Measurements from ENCODE around the gene PARD3B. TPM values are rescaled to one million over a fixed set of nuclear protein-coding genes. Genes with fewer than 3 reads are reported as not detected.
A peak's percentile ranks its signal among the peaks of the same experiment; 100 is the strongest.

Gene PARD3B
- total RNA-seq, 2 experiments from 2014 or later, result 0.23 to 0.53 TPM

- H3K27ac Mint-ChIP-seq, result no peak overlapping the region
- no peak for DNase-seq
- no peaks in the 10 kb centered on the region for H3K27me3 Mint-ChIP-seq
- CTCF ChIA-PET, result no interaction called here
- peaks cover 8% of the 10 kb centered on the region for H3K36me3 Mint-ChIP-seq (ENCODE audit: low read depth)
- H3K4me1 Mint-ChIP-seq, result peaks cover 6% of the 10 kb centered on the region
- H3K4me3 Mint-ChIP-seq, result no peak overlapping the region
- H3K9me3 Mint-ChIP-seq, result peaks cover 11% of the 10 kb centered on the region
- POLR2A ChIA-PET, result no interaction called here
Observed at GRCh38 chr2:205011031-205011430, 465.8 kb downstream of the PARD3B start.

DNA sequence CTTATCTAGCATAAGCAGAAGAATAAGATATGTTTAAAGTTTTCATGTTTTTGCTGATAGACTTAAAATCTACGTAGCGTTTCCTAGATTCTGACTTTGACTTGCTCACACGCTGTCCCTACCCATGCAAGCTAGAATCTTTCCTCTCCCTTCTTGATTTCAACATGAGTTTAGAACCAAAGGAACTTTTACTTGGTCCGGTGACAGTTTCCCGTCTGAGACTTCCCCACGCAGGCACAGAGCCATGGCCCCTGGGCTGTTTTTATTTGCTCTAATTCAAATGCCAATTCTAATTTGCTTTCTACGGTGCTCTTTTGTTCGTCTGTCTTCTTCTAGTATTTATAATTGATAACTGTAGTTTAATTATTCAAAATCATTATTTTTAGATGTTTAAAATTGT lies 467.7 kb downstream of the PARD3B start:
- H3K36me3 Mint-ChIP-seq (ENCODE audit: low read depth), result no peaks in the 10 kb centered on the region
- DNase-seq, result no peak
- no peak overlapping the region for H3K27ac Mint-ChIP-seq
- H3K27me3 Mint-ChIP-seq, result no peaks in the 10 kb centered on the region
- POLR2A ChIA-PET, result no interaction called here
- H3K9me3 Mint-ChIP-seq, result peaks cover 2% of the 10 kb centered on the region
- H3K4me1 Mint-ChIP-seq, result peaks cover 6% of the 10 kb centered on the region
- no peak overlapping the region for H3K4me3 Mint-ChIP-seq
- CTCF ChIA-PET, result no interaction called here

GRCh38 chr2:205013586-205013985 lies 468.3 kb downstream of the PARD3B start:
- H3K4me3 Mint-ChIP-seq, result no peak overlapping the region
- ChIA-PET CTCF (no interaction called here), POLR2A (no interaction called here)
- no peak overlapping the region for H3K27ac Mint-ChIP-seq
- no peak for DNase-seq
- no peaks in the 10 kb centered on the region for H3K36me3 Mint-ChIP-seq (ENCODE audit: low read depth)
- H3K4me1 Mint-ChIP-seq, result peaks cover 6% of the 10 kb centered on the region
- peaks cover 2% of the 10 kb centered on the region for H3K9me3 Mint-ChIP-seq
- no peaks in the 10 kb centered on the region for H3K27me3 Mint-ChIP-seq

DNA sequence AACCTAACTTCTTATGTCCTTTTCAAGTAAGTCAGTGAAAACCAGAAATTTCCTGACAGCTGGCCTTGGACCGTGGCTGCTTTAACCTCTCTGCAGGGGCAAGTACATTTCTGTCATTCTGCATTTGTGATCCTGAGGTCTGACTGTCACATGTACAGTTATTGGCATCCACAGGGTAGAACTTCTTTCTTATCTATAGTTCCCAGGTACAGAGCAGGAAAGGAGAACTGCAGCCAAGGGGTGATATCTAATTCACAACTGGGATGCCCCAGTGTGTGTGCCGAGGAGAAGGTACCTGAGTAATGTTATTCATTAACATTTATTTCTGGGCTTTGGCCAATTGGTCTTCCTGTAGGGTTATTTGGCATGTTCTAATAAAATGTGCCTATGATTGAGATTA lies 468.9 kb downstream of the PARD3B start:
- ChIA-PET CTCF (no interaction called here), POLR2A (no interaction called here)
- no peak overlapping the region for H3K4me3 Mint-ChIP-seq
- H3K27ac Mint-ChIP-seq, result no peak overlapping the region
- no peaks in the 10 kb centered on the region for H3K36me3 Mint-ChIP-seq (ENCODE audit: low read depth)
- H3K4me1 Mint-ChIP-seq, result peaks cover 6% of the 10 kb centered on the region
- DNase-seq, result no peak
- no peaks in the 10 kb centered on the region for H3K27me3 Mint-ChIP-seq
- peaks cover 6% of the 10 kb centered on the region for H3K9me3 Mint-ChIP-seq

- H3K27ac Mint-ChIP-seq, result no peak overlapping the region
- H3K36me3 Mint-ChIP-seq (ENCODE audit: low read depth), result no peaks in the 10 kb centered on the region
- DNase-seq, result no peak
- H3K9me3 Mint-ChIP-seq, result peaks cover 10% of the 10 kb centered on the region
- CTCF ChIA-PET, result no interaction called here
- no peak overlapping the region for H3K4me3 Mint-ChIP-seq
- H3K27me3 Mint-ChIP-seq, result no peaks in the 10 kb centered on the region
- POLR2A ChIA-PET, result no interaction called here
- H3K4me1 Mint-ChIP-seq, result no peaks in the 10 kb centered on the region
Observed at GRCh38 chr2:205017381-205017780, 472.1 kb downstream of the PARD3B start.

DNA sequence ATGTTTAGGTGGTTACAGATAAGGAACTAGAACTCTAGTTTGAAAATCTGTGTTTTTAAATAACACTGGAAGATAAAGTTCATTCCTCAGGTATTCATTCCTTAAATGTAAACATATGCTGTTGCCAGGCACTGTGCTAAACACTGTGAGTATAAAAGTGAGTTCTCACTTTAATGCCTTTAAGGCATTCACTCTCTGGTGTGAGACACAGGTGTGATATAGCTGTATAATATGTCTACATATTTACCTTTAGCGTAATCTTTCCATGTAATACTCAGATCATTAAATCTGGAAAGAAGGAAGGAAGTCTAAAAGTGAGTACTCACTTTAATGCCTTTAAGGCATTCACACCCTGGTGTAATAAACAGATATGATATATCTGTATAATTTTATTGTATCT lies 472.6 kb downstream of the PARD3B start:
- H3K27me3 Mint-ChIP-seq, result no peaks in the 10 kb centered on the region
- peaks cover 10% of the 10 kb centered on the region for H3K9me3 Mint-ChIP-seq
- CTCF ChIA-PET, result no interaction called here
- H3K36me3 Mint-ChIP-seq (ENCODE audit: low read depth), result no peaks in the 10 kb centered on the region
- H3K4me3 Mint-ChIP-seq, result no peak overlapping the region
- POLR2A ChIA-PET, result no interaction called here
- no peak overlapping the region for H3K27ac Mint-ChIP-seq
- no peak for DNase-seq
- no peaks in the 10 kb centered on the region for H3K4me1 Mint-ChIP-seq

GRCh38 chr2:205020673-205021072 lies 475.4 kb downstream of the PARD3B start:
- Mint-ChIP-seq H3K36me3 (ENCODE audit: low read depth) (no peaks in the 10 kb centered on the region), H3K27me3 (no peaks in the 10 kb centered on the region), H3K9me3 (peaks cover 10% of the 10 kb centered on the region), H3K4me3 (no peak overlapping the region), H3K27ac (no peak overlapping the region), H3K4me1 (peaks cover 13% of the 10 kb centered on the region)
- ChIA-PET POLR2A (no interaction called here), CTCF (no interaction called here)
- DNase-seq, result no peak

- H3K36me3 Mint-ChIP-seq (ENCODE audit: low read depth), result peaks cover 3% of the 10 kb centered on the region
- no peaks in the 10 kb centered on the region for H3K27me3 Mint-ChIP-seq
- CTCF ChIA-PET, result no interaction called here
- no peak overlapping the region for H3K27ac Mint-ChIP-seq
- DNase-seq, result no peak
- H3K4me1 Mint-ChIP-seq, result peaks cover 20% of the 10 kb centered on the region
- H3K4me3 Mint-ChIP-seq, result no peak overlapping the region
- peaks cover 7% of the 10 kb centered on the region for H3K9me3 Mint-ChIP-seq
- POLR2A ChIA-PET, result no interaction called here
Observed at GRCh38 chr2:205022841-205023240, 477.6 kb downstream of the PARD3B start.

- Mint-ChIP-seq H3K4me3 (no peak overlapping the region), H3K27ac (peak overlapping the region; percentile 48), H3K9me3 (peaks cover 2% of the 10 kb centered on the region), H3K27me3 (no peaks in the 10 kb centered on the region), H3K4me1 (peaks cover 24% of the 10 kb centered on the region), H3K36me3 (ENCODE audit: low read depth) (peaks cover 3% of the 10 kb centered on the region)
- peak; percentile 54 for DNase-seq
- ChIA-PET POLR2A (no interaction called here), CTCF (no interaction called here)
Observed at GRCh38 chr2:205024822-205025518, 479.7 kb downstream of the PARD3B start.

- Mint-ChIP-seq H3K4me3 (peak overlapping the region; percentile 12), H3K9me3 (peaks cover under 1% of the 10 kb centered on the region), H3K36me3 (ENCODE audit: low read depth) (peaks cover 3% of the 10 kb centered on the region), H3K4me1 (peaks cover 24% of the 10 kb centered on the region), H3K27me3 (no peaks in the 10 kb centered on the region), H3K27ac (peak overlapping the region; percentile 48)
- DNase-seq, result no peak
- ChIA-PET CTCF (no interaction called here), POLR2A (no interaction called here)
Observed at GRCh38 chr2:205025580-205026240, 480.4 kb downstream of the PARD3B start.

DNA sequence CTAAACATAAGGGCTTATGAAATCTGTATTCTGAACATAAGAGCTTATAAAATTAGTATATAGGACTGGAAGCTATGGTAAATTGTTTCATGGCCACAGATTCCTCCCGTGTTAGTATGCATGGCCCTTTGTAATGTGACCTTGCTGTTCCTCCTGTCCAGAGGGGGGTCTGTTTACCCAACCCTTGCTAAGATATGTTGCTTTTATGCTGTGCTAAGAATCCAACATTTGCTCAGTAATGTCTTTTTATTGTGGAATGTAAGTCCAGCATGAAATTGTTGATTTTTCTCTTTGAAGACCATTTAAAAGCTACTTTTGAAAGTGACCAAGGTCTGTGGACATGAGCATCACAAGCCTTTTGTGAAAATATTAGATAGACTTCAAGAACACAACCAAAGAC lies 485.4 kb downstream of the PARD3B start:
- no peaks in the 10 kb centered on the region for H3K9me3 Mint-ChIP-seq
- no peaks in the 10 kb centered on the region for H3K27me3 Mint-ChIP-seq
- ChIA-PET CTCF (no interaction called here), POLR2A (no interaction called here)
- peaks cover 20% of the 10 kb centered on the region for H3K4me1 Mint-ChIP-seq
- no peak for DNase-seq
- H3K4me3 Mint-ChIP-seq, result no peak overlapping the region
- H3K36me3 Mint-ChIP-seq (ENCODE audit: low read depth), result peaks cover 3% of the 10 kb centered on the region
- H3K27ac Mint-ChIP-seq, result no peak overlapping the region

GRCh38 chr2:205032093-205032551 lies 486.8 kb downstream of the PARD3B start:
- Mint-ChIP-seq H3K36me3 (ENCODE audit: low read depth) (peaks cover 3% of the 10 kb centered on the region), H3K4me3 (no peak overlapping the region), H3K27me3 (no peaks in the 10 kb centered on the region), H3K9me3 (no peaks in the 10 kb centered on the region), H3K4me1 (peaks cover 13% of the 10 kb centered on the region), H3K27ac (no peak overlapping the region)
- POLR2A ChIA-PET, result no interaction called here
- CTCF ChIA-PET, result interaction anchor here (1.5 kb wide), 1 partner anchor 160 kb away, joined by 3 read pairs; no protein-coding TSS in a partner anchor
- DNase-seq, result no peak

- Mint-ChIP-seq H3K27ac (no peak overlapping the region), H3K4me1 (peaks cover 13% of the 10 kb centered on the region), H3K4me3 (no peak overlapping the region), H3K36me3 (ENCODE audit: low read depth) (no peaks in the 10 kb centered on the region), H3K27me3 (no peaks in the 10 kb centered on the region), H3K9me3 (no peaks in the 10 kb centered on the region)
- ChIA-PET POLR2A (no interaction called here), CTCF (no interaction called here)
- no peak for DNase-seq
Observed at GRCh38 chr2:205033431-205033830, 488.2 kb downstream of the PARD3B start.

DNA sequence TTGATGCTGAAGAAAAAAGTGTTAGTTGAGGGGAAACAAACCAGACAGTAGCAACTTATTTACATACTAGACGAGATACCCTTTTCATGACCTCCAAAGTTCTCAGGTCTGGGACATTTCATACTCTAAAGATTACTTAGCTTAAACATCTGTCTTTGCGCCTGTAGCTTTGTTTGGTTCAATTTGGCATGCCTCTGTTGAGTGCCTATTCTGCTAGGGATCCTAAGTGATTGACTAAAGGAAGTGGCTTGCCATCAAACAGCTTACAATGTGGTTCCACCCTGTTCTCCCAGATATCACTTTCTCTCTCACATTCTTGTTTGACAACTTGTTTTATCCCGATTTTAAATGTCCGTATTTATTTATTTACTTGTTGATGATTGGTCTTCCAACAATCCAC lies 488.8 kb downstream of the PARD3B start:
- POLR2A ChIA-PET, result no interaction called here
- H3K27ac Mint-ChIP-seq, result no peak overlapping the region

More for the DNA sequence above, 488.8 kb downstream of the PARD3B start:
- Mint-ChIP-seq H3K9me3 (no peaks in the 10 kb centered on the region), H3K36me3 (ENCODE audit: low read depth) (no peaks in the 10 kb centered on the region), H3K27me3 (no peaks in the 10 kb centered on the region), H3K4me3 (no peak overlapping the region), H3K4me1 (peaks cover 12% of the 10 kb centered on the region)
- CTCF ChIA-PET, result interaction anchor here (0.6 kb wide), 1 partner anchor 22 kb away, joined by 3 read pairs; no protein-coding TSS in a partner anchor
- no peak for DNase-seq
